Fibroblast of villous mesenchyme (primary cell): ENCODE results near the gene TEX26. TPM values are rescaled to one million over a fixed set of nuclear protein-coding genes. Genes with fewer than 3 reads are reported as not detected.
A peak's percentile ranks its signal among the peaks of the same experiment; 100 is the strongest.

Experiments
- DNase-seq: peaks from one replicate; pipeline ENCODE4 v3.0.0-alpha.2; 2010; ENCODE audit warnings: low read depth
- H3K4me3 ChIP-seq: 2 replicates; pipeline ENCODE4 v1.5.1; 2011; ENCODE audit warnings: low read depth, mild to moderate bottlenecking, low read length
- total RNA-seq: library from RNA; depleted of rRNA; stranded (reverse); fragments of >200 nt; gene quantifications from 2 replicates; pipeline ENCODE4 v1.2.3, GENCODE V29; 2012
- TF ChIP-seq, protein P1 (sequence below): IDR thresholded peaks from 2 replicates; pipeline ENCODE4 v1.5.1; 2012; ENCODE audit warnings: low read depth, mild to moderate bottlenecking, low read length; ENCODE audit not compliant: insufficient read depth

The TEX26 gene
- total RNA-seq, 1 donor = under 0.01 TPM

DNA sequence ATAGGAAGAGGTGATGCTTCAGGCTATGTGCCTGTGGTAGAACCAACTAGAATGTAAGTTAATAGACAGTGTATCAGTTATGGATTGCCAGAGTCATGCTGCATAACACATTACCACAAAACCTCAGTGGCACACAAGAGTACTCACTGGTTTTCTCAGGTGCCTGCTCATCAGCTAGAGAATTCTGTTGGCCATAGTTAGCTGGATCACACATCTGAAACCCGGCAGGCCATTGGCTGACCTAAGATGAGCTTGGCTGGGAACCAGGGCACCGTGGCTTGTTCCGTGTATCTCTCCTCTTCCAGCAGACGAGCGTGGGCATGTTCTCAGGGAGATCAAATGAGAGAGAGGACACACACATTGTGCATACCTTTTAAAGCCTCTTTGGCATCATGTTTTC is 76.7 kb downstream of the TEX26 start:
- no peak overlapping the region for H3K4me3 ChIP-seq
- DNase-seq = no peak
- TF ChIP-seq, protein P1, sequence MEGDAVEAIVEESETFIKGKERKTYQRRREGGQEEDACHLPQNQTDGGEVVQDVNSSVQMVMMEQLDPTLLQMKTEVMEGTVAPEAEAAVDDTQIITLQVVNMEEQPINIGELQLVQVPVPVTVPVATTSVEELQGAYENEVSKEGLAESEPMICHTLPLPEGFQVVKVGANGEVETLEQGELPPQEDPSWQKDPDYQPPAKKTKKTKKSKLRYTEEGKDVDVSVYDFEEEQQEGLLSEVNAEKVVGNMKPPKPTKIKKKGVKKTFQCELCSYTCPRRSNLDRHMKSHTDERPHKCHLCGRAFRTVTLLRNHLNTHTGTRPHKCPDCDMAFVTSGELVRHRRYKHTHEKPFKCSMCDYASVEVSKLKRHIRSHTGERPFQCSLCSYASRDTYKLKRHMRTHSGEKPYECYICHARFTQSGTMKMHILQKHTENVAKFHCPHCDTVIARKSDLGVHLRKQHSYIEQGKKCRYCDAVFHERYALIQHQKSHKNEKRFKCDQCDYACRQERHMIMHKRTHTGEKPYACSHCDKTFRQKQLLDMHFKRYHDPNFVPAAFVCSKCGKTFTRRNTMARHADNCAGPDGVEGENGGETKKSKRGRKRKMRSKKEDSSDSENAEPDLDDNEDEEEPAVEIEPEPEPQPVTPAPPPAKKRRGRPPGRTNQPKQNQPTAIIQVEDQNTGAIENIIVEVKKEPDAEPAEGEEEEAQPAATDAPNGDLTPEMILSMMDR = no peak

DNA sequence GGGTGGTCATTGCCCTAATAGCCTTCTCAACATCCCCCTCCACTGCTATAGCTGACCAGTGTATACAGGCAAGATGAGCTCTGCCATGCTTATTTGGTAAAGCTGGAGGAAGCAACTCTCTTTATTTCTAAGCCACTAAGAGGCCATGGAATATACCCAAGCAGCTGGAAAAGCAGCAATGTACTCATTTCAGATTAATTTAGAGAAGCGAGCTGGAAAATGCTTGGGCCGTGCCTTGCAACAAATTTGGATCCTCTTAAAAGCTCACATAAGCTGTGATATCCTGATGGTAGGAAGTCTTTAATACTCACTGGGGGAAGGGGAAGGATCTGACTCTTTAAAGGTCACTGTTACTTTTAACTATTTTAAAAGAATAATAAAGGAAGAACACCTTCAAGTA is 77.8 kb downstream of the TEX26 start:
- TF ChIP-seq, protein P1 = no peak

DNA sequence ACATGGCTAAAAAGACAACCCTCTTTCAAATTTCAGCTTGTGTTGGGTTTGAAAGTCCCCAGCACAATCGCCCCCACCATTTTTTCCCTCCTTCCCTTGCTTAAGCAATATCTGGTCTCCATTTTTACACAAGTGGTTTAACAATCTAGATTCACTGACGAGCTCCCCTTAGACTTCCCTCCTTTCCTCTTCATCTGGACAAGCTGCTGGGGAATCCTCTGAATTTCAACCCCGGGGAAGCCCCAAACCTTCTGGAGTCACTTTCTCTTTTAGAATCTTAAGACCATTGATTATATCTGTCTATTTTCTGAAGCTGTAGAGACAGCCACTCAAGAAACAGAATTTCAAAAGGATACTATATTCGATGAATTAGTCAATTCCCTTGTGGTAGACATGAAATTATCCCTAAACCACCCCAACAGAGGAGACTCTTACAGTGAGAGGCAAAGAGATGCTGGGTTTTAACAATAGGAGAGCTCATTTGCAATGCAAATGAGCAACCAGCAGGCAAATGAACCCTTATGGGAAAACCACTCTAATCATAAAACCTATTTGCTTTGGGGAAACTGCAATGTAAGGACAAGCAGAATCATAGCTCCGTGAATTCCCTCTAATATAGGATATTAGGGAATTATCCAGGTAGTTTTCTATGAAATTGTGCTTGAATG is 78.9 kb downstream of the TEX26 start:
- no peak overlapping the region for H3K4me3 ChIP-seq
- TF ChIP-seq, protein P1 = no peak
- DNase-seq = no peak

More for the DNA sequence above, 77.8 kb downstream of the TEX26 start:
- H3K4me3 ChIP-seq = no peak overlapping the region
- DNase-seq = no peak

DNA sequence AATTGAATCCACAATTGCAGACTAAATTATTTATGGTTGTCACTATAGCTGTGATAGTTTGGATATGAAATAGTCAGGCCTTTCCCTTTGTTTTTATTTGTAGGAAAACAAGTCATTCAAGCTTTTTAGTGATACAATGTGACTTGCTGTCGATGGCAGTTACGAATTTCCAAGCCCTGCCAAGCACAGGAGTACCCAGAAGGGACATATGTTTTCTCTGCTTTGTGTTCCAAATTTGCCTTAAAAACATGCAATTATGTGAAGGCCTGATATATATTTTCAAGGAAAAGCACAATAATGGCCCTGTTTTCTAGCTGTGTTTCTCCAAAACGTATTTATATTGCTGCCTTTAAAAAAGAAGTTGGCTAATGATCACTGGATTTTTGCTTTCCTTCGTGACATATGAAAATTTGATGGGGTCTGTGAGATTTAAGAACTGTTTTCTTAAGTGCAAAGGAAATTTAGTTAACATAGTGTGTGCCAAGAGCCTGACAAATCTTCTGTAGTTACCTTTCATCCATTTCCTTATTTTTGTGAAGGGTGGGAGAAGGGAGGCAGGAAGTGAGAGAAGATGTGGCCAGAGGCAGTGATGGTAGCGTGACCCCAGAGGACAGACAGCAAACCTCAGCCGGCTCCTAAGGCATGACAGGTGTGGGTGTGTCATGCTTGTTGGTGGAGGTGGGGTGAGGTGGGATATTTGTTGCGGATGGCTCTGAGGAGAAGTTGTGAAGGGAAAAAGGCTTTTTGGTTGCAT is 79.6 kb downstream of the TEX26 start:
- no peak for DNase-seq
- no peak overlapping the region for H3K4me3 ChIP-seq
- TF ChIP-seq, protein P1 = no peak

DNA sequence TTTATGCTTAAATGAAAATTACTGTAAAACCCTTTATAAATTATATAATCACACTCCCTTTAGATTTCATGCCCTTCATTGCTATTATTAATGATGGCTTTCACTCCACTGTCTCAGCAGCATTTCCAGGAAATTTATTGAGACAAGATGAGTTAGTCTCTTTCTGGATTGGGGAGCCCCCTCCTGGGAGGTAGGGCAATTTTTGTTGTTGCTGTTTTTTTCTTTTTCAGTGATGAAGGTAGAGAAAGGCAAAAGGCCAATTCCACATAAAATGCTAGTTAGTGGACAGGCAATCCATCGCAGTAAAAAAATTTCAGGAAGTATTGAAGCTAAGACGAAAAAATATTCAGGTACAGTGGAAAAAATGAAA is 80.2 kb downstream of the TEX26 start:
- no peak overlapping the region for H3K4me3 ChIP-seq
- TF ChIP-seq, protein P1 = peak; percentile 62
- peak; percentile 54 for DNase-seq

DNA sequence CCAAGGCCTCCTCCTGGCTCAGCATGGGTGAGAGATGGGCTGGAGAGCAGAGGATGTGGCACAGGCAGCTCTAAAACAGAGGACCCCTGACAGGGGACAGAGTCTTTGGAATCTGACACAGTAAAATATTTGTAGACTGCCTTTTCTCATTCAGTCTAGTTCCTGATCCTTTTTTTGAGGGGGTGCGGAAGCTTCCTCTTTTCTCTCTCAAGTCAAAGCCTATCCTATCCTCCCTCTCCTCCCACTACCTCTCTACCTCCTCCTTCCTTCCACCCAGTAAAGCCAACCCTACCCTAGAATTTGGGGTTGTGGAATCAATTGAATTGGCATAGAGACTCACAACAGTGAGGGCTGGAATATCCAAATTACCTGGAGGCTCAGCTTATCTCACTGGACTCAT is 82.0 kb downstream of the TEX26 start:
- H3K4me3 ChIP-seq = no peak overlapping the region
- TF ChIP-seq, protein P1 = no peak
- DNase-seq = no peak
